Activated naive CD8-positive, alpha-beta T cell treated with anti-CD3 and anti-CD28 coated beads, Interleukin-2, amount 50 U/mL, for 24 hours (primary cell): ENCODE measurements around the gene ADAM12.

Experiments
- ATAC-seq: fragments of 150-1000 bp; cut with Tn5 transposase; one replicate; pipeline ENCODE4 v1.10.0; 2021
- DNase-seq: peaks from one replicate; pipeline ENCODE4 v3.0.0; 2021
- H3K27ac Mint-ChIP-seq: one replicate; pipeline ENCODE4 v1.8.0; 2021; ENCODE audit warnings: mild to moderate bottlenecking, mixed read lengths
- H3K27me3 Mint-ChIP-seq: one replicate; pipeline ENCODE4 v1.8.0; 2021; ENCODE audit warnings: mixed read lengths
- H3K36me3 Mint-ChIP-seq: one replicate; pipeline ENCODE4 v1.8.0; 2021; ENCODE audit warnings: low read depth, mixed read lengths
- H3K4me1 Mint-ChIP-seq: one replicate; pipeline ENCODE4 v1.8.0; 2021; ENCODE audit warnings: mixed read lengths
- H3K4me3 Mint-ChIP-seq: one replicate; pipeline ENCODE4 v1.8.0; 2021; ENCODE audit warnings: mild to moderate bottlenecking, moderate library complexity, mixed read lengths
- H3K9me3 Mint-ChIP-seq: one replicate; pipeline ENCODE4 v1.8.0; 2021; ENCODE audit warnings: mixed read lengths

Gene ADAM12

DNA sequence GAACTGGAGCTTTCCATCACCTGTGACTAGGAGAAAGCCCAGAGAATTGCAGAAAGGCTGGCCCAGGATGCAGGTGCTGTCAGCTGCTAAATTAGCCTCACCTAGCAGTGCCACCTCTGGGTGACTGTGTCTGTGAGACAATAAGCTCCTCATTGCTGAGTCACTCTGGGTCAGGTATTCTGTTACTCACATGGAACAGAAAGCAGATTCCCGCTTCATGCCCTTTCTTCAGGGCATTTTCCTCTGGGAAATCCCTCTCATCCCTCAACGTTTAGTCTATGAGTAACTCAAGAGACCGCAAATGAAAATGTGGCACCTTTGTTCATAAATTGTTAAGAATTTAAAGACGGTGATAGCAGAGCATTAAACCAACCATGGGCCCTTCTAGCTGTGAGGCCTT is 184.0 kb downstream of the ADAM12 start:
- no peak overlapping the region for H3K4me3 Mint-ChIP-seq
- ATAC-seq, result no peak
- no peaks in the 10 kb centered on the region for H3K36me3 Mint-ChIP-seq
- no peaks in the 10 kb centered on the region for H3K9me3 Mint-ChIP-seq
- no peak for DNase-seq
- H3K4me1 Mint-ChIP-seq, result no peaks in the 10 kb centered on the region
- no peak overlapping the region for H3K27ac Mint-ChIP-seq
- no peaks in the 10 kb centered on the region for H3K27me3 Mint-ChIP-seq

DNA sequence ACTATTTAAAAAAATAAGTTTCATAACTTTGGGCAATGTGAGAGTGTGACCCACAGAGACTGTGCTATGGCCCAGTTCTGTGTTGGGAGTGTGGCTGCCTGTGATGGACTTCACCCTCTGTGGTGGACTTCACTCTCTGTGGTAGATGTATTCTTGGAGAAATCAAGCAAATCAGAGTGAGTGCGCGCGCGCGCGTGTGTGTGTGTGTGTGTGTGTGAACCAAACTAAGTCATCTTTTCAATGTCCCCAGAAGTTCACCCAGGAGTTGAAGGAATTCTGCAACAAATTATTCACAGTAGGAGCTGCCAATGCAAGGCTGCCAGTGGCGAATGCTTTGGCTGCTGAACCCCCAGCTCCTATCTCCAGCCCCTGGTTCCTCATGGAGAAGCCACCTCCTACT is 184.5 kb downstream of the ADAM12 start:
- Mint-ChIP-seq H3K36me3 (no peaks in the 10 kb centered on the region), H3K4me3 (no peak overlapping the region), H3K9me3 (no peaks in the 10 kb centered on the region), H3K27me3 (no peaks in the 10 kb centered on the region), H3K27ac (no peak overlapping the region), H3K4me1 (no peaks in the 10 kb centered on the region)
- ATAC-seq, result no peak
- no peak for DNase-seq

DNA sequence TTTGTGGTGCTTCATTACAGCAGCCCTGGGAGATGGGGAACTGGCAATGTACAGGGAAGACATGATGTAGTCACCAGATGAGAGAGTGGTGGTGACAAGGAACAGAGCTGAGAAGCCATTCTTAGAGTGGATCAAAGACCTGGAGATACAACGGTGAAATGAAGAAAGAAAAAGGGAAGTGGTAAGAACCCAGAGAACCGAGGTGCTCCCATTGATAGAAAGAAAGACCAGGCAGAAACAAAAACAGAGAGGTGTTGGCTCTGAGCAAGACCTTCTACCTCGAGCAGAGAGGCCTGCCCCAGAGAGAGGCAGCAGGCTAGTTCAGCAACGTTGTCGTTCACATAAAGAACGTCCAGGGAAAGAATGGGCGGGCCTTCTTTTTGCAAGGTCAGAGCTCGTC is 186.7 kb downstream of the ADAM12 start:
- Mint-ChIP-seq H3K9me3 (no peaks in the 10 kb centered on the region), H3K27ac (no peak overlapping the region), H3K27me3 (no peaks in the 10 kb centered on the region), H3K4me3 (no peak overlapping the region), H3K36me3 (no peaks in the 10 kb centered on the region), H3K4me1 (no peaks in the 10 kb centered on the region)
- no peak for ATAC-seq
- DNase-seq, result no peak

DNA sequence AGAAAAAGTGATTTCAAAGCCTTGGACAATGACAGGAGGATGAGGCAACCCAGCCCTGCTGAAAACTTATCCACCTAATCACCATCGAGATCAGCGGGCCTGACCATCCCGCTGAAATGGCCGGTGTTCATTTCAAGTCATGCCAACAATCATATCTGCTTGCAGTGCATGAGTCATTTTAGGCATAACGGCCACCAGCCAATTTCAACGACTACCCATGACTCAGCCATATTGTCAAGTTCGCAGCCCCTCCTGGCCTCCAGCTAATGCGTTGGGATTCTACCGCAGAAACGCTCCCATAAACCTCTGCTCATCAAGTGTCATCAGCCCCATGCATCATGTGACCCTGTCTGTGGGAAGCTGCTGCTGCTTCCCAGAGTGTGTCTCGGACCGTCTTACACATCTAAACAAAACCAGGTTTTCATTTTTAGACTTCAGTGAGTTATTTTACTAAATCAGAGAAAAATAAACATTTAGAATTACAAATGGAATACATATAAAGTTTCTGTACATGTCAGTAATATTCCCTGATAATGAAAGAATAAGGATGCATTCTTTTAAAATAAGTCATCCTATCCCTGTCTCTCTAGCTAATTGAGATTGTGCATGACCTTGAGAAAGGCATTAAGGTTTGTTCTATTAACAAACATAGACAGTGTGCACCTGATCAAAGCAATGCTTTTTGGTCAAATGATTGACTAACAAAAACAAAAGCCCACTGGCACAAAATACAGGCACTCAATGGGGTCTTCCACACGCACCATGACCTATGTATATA is 188.9 kb downstream of the ADAM12 start:
- Mint-ChIP-seq H3K9me3 (no peaks in the 10 kb centered on the region), H3K4me1 (no peaks in the 10 kb centered on the region), H3K36me3 (no peaks in the 10 kb centered on the region), H3K4me3 (no peak overlapping the region), H3K27me3 (no peaks in the 10 kb centered on the region), H3K27ac (no peak overlapping the region)
- ATAC-seq (no peak), DNase-seq (no peak)

DNA sequence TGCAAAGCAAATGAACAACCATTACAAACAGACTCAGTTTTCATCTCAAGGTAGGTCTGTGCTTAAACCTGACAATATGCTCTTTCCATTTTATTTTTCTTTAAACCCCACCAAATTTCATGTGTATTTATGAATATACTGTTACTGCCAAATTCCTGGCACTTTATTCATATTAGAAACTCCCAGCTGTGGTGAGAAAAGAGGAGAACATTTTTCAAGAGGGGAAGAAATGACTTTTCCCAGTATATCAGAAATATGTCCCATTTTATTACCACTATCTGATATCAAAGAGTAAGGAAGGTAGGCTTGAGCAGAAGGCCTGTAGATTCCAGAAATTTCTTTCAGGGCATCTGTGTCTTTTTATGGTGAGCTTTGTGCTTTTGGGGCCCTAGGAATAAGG is 189.6 kb downstream of the ADAM12 start:
- Mint-ChIP-seq H3K9me3 (no peaks in the 10 kb centered on the region), H3K4me3 (no peak overlapping the region), H3K27me3 (no peaks in the 10 kb centered on the region), H3K4me1 (no peaks in the 10 kb centered on the region), H3K27ac (no peak overlapping the region), H3K36me3 (no peaks in the 10 kb centered on the region)
- no peak for DNase-seq
- no peak for ATAC-seq

DNA sequence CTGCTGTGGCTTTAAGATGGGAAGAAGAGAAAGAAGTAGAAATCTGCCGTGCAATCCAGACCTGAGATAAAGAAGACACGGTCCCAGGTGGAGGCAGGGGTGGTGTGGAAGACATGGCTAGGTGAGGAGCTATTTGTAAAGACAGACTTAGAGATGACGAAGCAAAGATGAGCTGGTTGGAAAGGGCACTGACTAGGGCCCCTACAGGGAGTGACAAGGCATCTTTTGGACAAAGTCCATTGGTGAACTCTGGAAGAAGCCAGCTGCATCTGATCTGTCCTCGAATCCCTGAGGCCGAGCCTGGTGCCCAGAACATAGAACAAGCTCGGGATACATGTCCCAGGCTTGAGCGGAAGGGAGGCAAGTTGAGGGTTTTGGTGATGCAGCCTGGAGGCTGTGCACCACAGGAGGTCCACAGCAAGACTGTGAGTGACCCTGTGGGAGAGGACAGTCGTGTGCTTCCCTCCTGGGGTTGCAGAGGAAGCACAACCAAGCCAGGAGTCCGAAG is 191.2 kb downstream of the ADAM12 start:
- no peaks in the 10 kb centered on the region for H3K4me1 Mint-ChIP-seq
- H3K4me3 Mint-ChIP-seq, result no peak overlapping the region
- no peaks in the 10 kb centered on the region for H3K9me3 Mint-ChIP-seq
- H3K27me3 Mint-ChIP-seq, result no peaks in the 10 kb centered on the region
- ATAC-seq (no peak), DNase-seq (no peak)
- H3K36me3 Mint-ChIP-seq, result no peaks in the 10 kb centered on the region
- no peak overlapping the region for H3K27ac Mint-ChIP-seq

DNA sequence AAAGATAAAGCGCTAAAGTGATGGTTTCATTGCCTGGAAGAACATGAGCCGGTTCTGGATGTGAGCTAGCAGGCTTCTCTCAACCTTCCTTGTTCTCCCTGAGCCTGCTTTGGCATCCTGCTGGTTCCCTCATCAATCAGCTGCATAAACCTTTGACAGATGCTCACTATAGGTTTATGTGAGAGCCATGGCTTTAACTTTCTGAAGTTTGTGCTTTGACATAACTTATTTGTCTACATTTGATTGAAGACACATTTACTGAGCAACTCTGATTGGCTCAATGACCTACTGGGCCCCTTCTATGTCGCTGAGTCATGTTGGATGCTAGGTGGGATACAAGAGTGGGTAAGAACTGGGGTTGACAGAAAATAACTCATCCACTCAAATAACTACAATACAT is 192.0 kb downstream of the ADAM12 start:
- Mint-ChIP-seq H3K4me3 (no peak overlapping the region), H3K27me3 (no peaks in the 10 kb centered on the region), H3K9me3 (no peaks in the 10 kb centered on the region), H3K36me3 (no peaks in the 10 kb centered on the region), H3K4me1 (no peaks in the 10 kb centered on the region), H3K27ac (no peak overlapping the region)
- DNase-seq, result no peak
- no peak for ATAC-seq

DNA sequence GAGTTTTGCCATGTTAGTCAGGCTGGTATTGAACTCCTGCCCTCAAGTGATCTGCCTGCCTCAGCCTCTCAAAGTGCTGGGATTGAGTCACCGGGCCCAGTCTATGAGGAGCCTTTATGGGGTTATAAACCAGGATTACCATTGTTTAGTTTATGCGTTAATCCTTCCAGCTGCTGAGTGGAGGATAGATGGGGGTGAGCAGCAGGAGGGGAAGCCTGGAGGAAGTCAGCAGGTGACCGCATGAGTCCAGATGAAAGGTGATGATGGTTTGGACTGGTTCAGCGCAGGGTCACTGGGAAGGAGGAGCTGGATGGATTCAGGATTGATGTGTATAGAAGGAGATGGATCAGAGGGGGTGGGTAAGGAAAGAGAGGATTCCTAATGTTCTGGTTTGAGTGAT is 197.1 kb downstream of the ADAM12 start:
- H3K9me3 Mint-ChIP-seq, result no peaks in the 10 kb centered on the region
- peaks cover 7% of the 10 kb centered on the region for H3K27me3 Mint-ChIP-seq
- no peak for DNase-seq
- no peak overlapping the region for H3K27ac Mint-ChIP-seq
- no peak overlapping the region for H3K4me3 Mint-ChIP-seq
- ATAC-seq, result no peak
- no peaks in the 10 kb centered on the region for H3K4me1 Mint-ChIP-seq
- no peaks in the 10 kb centered on the region for H3K36me3 Mint-ChIP-seq

DNA sequence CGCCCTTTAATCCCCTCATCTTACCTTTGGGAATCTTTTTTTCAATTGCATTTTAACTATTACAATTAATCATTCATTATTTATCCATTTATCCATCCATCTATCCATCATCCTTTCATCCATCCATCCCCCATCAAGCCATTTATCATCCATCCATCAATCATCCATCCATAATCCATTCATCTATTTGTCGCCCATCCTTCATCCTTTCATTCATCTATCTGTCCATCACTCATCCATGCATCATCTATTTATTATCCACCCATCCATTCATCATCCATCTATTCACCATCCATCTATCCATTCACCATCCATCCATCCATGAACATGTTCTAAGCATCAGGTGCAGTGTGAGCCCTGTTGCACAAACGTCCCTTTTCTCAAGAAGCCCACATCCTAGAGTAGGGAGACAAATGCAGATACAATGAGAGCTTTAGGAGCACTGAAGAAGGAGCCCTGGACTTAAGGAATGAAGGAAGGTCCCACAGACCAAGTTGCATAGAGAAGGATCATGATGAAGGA is 199.5 kb downstream of the ADAM12 start:
- Mint-ChIP-seq H3K4me3 (no peak overlapping the region), H3K9me3 (no peaks in the 10 kb centered on the region), H3K4me1 (no peaks in the 10 kb centered on the region), H3K36me3 (no peaks in the 10 kb centered on the region), H3K27ac (no peak overlapping the region), H3K27me3 (peaks cover 7% of the 10 kb centered on the region)
- no peak for DNase-seq
- ATAC-seq, result no peak

DNA sequence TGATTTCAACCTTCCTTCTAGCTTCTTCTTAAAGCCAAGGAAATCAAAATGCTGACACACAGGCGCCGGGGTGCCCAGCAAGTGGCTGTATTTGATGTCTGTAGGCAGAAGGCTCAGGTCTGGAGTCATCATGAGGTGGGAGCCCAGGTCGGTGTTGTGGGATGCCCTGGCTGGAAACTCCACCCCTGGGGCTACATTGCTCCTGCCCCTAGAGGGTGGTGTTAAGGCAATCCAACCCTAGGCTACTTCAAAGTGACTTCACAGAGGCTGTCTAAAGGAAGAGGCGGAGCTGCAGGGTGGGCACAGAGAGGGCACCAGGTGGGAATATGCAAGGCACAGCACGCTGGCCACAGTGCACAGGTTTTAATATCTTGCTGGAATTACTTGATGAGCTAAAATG is 200.9 kb downstream of the ADAM12 start:
- no peaks in the 10 kb centered on the region for H3K4me1 Mint-ChIP-seq
- ATAC-seq (no peak), DNase-seq (no peak)
- no peak overlapping the region for H3K4me3 Mint-ChIP-seq
- H3K27ac Mint-ChIP-seq, result no peak overlapping the region
- peaks cover 7% of the 10 kb centered on the region for H3K27me3 Mint-ChIP-seq
- H3K9me3 Mint-ChIP-seq, result no peaks in the 10 kb centered on the region
- H3K36me3 Mint-ChIP-seq, result no peaks in the 10 kb centered on the region

DNA sequence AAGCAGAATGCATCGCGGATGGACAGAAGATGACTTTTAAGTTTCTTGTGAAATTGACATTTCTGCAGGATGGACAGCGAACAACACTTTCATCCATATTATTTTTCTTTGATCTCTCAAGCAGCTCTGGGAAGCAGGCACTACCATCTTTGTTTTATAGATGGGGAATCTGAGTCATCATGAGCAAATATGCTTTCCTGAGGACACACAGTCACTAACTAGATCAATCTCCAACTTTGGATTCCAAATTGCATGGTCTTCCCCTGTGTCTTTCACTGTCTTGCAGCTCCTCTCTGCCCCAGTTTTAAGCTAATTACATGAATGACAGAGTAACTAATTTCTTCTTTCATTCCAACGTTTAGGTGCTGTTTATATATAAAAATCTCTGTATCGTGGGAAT is 201.5 kb downstream of the ADAM12 start:
- Mint-ChIP-seq H3K36me3 (no peaks in the 10 kb centered on the region), H3K9me3 (no peaks in the 10 kb centered on the region), H3K4me1 (no peaks in the 10 kb centered on the region), H3K4me3 (no peak overlapping the region), H3K27ac (no peak overlapping the region), H3K27me3 (peaks cover 7% of the 10 kb centered on the region)
- DNase-seq (no peak), ATAC-seq (no peak)

DNA sequence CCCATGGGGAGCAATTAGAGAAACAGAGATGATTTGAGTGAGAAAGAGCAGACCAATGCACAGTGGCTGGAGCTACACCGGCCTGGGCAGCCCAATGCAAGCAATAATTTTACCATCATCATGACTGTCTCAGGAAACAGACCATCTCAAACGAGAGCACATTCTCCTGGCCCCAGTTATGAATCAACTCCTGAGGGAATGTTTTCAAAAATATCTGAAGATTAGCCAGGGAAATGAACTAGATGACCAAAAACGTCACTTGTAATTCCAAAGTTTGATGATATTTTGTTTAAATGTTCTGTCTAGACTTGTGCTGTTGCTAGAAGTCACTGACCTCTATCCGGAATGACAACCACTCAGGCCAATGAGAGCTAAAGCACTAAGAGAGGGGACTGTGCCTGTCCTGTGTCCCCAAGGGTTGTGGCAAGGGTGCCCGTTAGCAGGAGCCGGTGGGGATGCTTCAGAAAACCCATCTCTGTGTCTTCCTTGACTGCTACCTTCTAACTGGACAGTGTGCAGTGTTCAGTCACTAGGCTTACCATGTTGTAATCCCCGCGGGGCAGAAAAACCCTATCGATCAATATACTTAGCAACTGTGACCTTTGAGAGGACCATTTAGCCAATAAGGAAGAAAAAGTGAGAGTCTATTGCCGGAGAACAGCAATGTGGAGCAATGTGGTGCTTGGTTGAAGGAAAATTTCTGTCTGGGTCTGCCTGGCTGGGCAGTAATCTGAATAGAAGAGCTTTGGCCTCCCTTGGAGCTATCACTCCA is 202.4 kb downstream of the ADAM12 start:
- Mint-ChIP-seq H3K4me3 (no peak overlapping the region), H3K36me3 (no peaks in the 10 kb centered on the region), H3K9me3 (no peaks in the 10 kb centered on the region), H3K27ac (no peak overlapping the region), H3K27me3 (peaks cover 7% of the 10 kb centered on the region), H3K4me1 (no peaks in the 10 kb centered on the region)
- ATAC-seq (no peak), DNase-seq (no peak)

DNA sequence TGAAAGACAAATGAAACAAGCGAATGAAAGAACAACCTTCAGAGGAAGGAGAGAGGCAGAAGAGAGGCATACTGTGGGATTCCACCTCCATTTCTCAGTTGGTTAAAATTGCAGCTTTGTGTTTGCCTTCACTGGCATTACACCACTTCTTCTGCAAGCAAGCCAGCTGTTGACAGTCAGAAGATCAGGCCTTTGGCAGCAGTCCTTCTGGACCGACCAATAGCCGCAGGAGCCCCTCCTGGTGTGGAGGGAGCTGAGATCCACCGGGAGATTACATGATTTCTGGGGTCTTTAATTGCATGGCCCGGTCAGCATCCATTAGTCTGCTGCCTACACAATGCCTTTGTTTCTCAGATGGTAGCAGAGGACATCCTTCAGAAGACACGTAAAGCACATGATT is 206.7 kb downstream of the ADAM12 start:
- H3K9me3 Mint-ChIP-seq, result no peaks in the 10 kb centered on the region

DNA sequence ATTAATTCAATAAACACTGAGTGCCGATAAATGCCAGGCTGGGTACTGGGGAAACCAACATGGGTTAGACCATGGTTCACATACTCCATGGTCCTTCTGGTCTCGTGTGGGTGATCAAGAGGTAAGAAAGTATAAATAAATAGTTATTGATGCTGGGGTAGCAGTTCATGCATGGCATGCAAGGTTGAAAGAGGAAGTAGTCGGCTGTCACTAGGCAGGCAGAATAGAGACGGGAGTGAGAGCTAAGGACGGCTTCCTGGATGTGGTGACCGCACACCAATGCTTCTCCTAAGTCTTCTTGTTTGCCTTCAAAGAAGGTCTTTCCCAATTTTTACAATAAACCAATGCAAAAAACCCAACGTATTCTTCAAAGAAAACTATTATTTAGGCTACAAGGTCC is 208.6 kb downstream of the ADAM12 start:
- Mint-ChIP-seq H3K9me3 (no peaks in the 10 kb centered on the region), H3K4me3 (no peak overlapping the region), H3K27ac (no peak overlapping the region), H3K4me1 (no peaks in the 10 kb centered on the region), H3K36me3 (no peaks in the 10 kb centered on the region), H3K27me3 (no peaks in the 10 kb centered on the region)
- DNase-seq (no peak), ATAC-seq (no peak)

More for the DNA sequence above, 206.7 kb downstream of the ADAM12 start:
- H3K4me1 Mint-ChIP-seq, result no peaks in the 10 kb centered on the region
- H3K27ac Mint-ChIP-seq, result no peak overlapping the region
- H3K4me3 Mint-ChIP-seq, result no peak overlapping the region
- H3K27me3 Mint-ChIP-seq, result no peaks in the 10 kb centered on the region
- ATAC-seq (no peak), DNase-seq (no peak)
- H3K36me3 Mint-ChIP-seq, result no peaks in the 10 kb centered on the region

DNA sequence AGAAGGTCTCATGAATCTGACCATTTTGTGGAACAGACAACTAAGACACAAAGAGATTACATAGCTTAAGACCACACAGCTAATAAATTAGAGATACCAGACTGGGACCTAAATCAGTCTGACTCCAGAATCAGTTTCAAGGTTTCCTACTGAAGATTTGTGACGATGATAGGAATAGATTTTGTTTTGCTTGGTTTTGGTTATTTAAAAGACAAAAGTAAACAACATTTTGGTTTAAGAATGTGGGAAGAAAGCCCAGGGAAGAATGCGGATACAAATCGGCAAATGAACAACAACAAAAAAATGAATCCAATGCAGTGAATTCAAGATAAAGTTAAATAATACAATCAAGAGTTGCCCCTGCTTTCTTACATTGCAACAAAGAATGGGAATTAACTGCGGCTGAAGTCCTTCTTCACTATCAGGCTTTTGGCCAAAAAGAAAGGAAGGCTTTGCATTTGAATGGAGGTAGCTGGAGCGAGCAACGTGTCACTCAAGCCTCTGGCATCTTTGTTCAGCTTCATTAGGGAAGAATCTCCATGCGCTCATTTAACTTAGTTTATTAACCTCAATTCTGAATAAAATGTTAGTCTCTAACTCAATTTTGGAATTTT is 210.8 kb downstream of the ADAM12 start:
- no peaks in the 10 kb centered on the region for H3K4me1 Mint-ChIP-seq
- no peaks in the 10 kb centered on the region for H3K9me3 Mint-ChIP-seq
- H3K27me3 Mint-ChIP-seq, result no peaks in the 10 kb centered on the region
- H3K36me3 Mint-ChIP-seq, result no peaks in the 10 kb centered on the region
- DNase-seq, result no peak
- no peak overlapping the region for H3K27ac Mint-ChIP-seq
- no peak overlapping the region for H3K4me3 Mint-ChIP-seq
- no peak for ATAC-seq
